ENCODE measurements around the gene GNAZ.

- TF ChIP-seq GATA3 (IDR thresholded peaks at IDR 0.05; ENCODE audit: low read depth, low read length) (no peak), GATA2 (IDR thresholded peaks at IDR 0.05; ENCODE audit: low read depth, low read length) (no peak)
Measured at GRCh38 chr22:23109079-23109347, 38.7 kb downstream of the GNAZ start.
